Mesodermal cell (in vitro differentiated cells): Measurements from ENCODE around the gene CD300E. TPM values are rescaled to one million over a fixed set of nuclear protein-coding genes. Genes with fewer than 3 reads are reported as not detected.

ENCODE experiments used
- H3K27ac ChIP-seq: 2 replicates; pipeline ENCODE4 v1.7.0; 2013; ENCODE audit warnings: mild to moderate bottlenecking, low read depth, low read length, moderate library complexity; ENCODE audit not compliant: severe bottlenecking
- H3K36me3 ChIP-seq: 2 replicates; pipeline ENCODE4 v1.7.1; 2013; ENCODE audit warnings: mild to moderate bottlenecking, low read length, moderate library complexity; ENCODE audit not compliant: control insufficient read depth, insufficient read depth
- H3K4me1 ChIP-seq: one replicate; pipeline ENCODE4 v1.7.1; 2013; ENCODE audit warnings: mild to moderate bottlenecking, low read length; ENCODE audit not compliant: insufficient read depth, control insufficient read depth, poor library complexity, severe bottlenecking
- H3K4me3 ChIP-seq: 2 replicates; pipeline ENCODE4 v1.7.0; 2013; ENCODE audit warnings: low read length, control low read depth, mild to moderate bottlenecking; ENCODE audit not compliant: insufficient read depth, poor library complexity, severe bottlenecking; ENCODE audit errors: extremely low read depth
- H3K9me3 ChIP-seq: 2 replicates; pipeline ENCODE4 v1.7.1; 2013; ENCODE audit warnings: mild to moderate bottlenecking, low read length, moderate library complexity; ENCODE audit not compliant: control insufficient read depth
- WGBS, 2 experiments: methylation state at CpG; one replicate each; pipeline ENCODE4 v1.1.5; 2013; ENCODE audit warnings: missing lambda C conversion rate in 2 of 2; ENCODE audit not compliant: insufficient coverage in 2 of 2; 5-methylcytosine and 5-hydroxymethylcytosine counted together
- polyA plus RNA-seq, 2 experiments: library from polyadenylated mRNA; stranded (reverse); fragments of 50-300 nt; gene quantifications; one replicate each; pipeline ENCODE4 v1.2.3, GENCODE V29; 2013

Gene CD300E
- 1.4 TPM for polyA plus RNA-seq (2013, experiment 1 of 2)
- polyA plus RNA-seq (2013, experiment 2 of 2): 2.0 TPM

GRCh38 chr17:74623693-74624093 lies at the start of gene CD300E:
TSS of gene CD300E (minus strand) at chr17:74623738. CDS start at chr17:74623621, 117 bp downstream.
- 73 to 75% methylated on average over 5 of the region's 5 CpGs for WGBS, 2 experiments
- no peaks in the 10 kb centered on the region for H3K9me3 ChIP-seq

GRCh38 chr17:74671031-74671771 lies 47.7 kb upstream of the CD300E start:
- WGBS, 2 experiments: 6 to 8% methylated on average over 48 to 54 of the region's 57 CpGs
- Histone ChIP-seq H3K4me1 (peaks cover 2% of the 10 kb centered on the region), H3K36me3 (no peaks in the 10 kb centered on the region), H3K9me3 (no peaks in the 10 kb centered on the region), H3K4me3 (no peak overlapping the region), H3K27ac (no peak overlapping the region)

More at GRCh38 chr17:74623693-74624093, at the start of gene CD300E:
- Histone ChIP-seq H3K36me3 (no peaks in the 10 kb centered on the region), H3K27ac (no peak within 1 kb of the TSS), H3K4me3 (no peak within 1 kb of the TSS), H3K4me1 (no peaks in the 10 kb centered on the region)

GRCh38 chr17:74670329-74670728 lies 46.8 kb upstream of the CD300E start:
- Histone ChIP-seq H3K9me3 (no peaks in the 10 kb centered on the region), H3K27ac (no peak overlapping the region), H3K4me1 (no peaks in the 10 kb centered on the region), H3K36me3 (no peaks in the 10 kb centered on the region), H3K4me3 (no peak overlapping the region)
- 66 to 74% methylated on average over 4 to 5 of the region's 6 CpGs for WGBS, 2 experiments

GRCh38 chr17:74663561-74663960 lies 40.0 kb upstream of the CD300E start:
- H3K27ac ChIP-seq: no peak overlapping the region
- no peak overlapping the region for H3K4me3 ChIP-seq
- no CpG with 5 or more reads among the region's 3 CpGs for WGBS, 2 experiments
- H3K9me3 ChIP-seq: no peaks in the 10 kb centered on the region
- no peaks in the 10 kb centered on the region for H3K36me3 ChIP-seq
- no peaks in the 10 kb centered on the region for H3K4me1 ChIP-seq

GRCh38 chr17:74659889-74660288 lies 36.4 kb upstream of the CD300E start:
- H3K27ac ChIP-seq: no peak overlapping the region
- no peaks in the 10 kb centered on the region for H3K9me3 ChIP-seq
- no peaks in the 10 kb centered on the region for H3K4me1 ChIP-seq
- no CpG with 5 or more reads among the region's 4 CpGs for WGBS, 2 experiments
- no peaks in the 10 kb centered on the region for H3K36me3 ChIP-seq
- H3K4me3 ChIP-seq: no peak overlapping the region

GRCh38 chr17:74658620-74659019 lies 35.1 kb upstream of the CD300E start:
- WGBS, 2 experiments: 84% methylated on average over 4 to 5 of the region's 6 CpGs
- Histone ChIP-seq H3K9me3 (no peaks in the 10 kb centered on the region), H3K4me1 (no peaks in the 10 kb centered on the region)

GRCh38 chr17:74654742-74655141 lies 31.2 kb upstream of the CD300E start:
- Histone ChIP-seq H3K36me3 (no peaks in the 10 kb centered on the region), H3K9me3 (no peaks in the 10 kb centered on the region), H3K4me1 (no peaks in the 10 kb centered on the region), H3K4me3 (no peak overlapping the region), H3K27ac (no peak overlapping the region)
- WGBS, 2 experiments: 45 to 70% methylated on average over 3 of the region's 5 CpGs

More at GRCh38 chr17:74658620-74659019, 35.1 kb upstream of the CD300E start:
- Histone ChIP-seq H3K4me3 (no peak overlapping the region), H3K27ac (no peak overlapping the region), H3K36me3 (no peaks in the 10 kb centered on the region)

- H3K4me1 ChIP-seq: no peaks in the 10 kb centered on the region
- WGBS, 2 experiments: 82 to 90% methylated on average over 2 to 3 of the region's 3 CpGs
- no peaks in the 10 kb centered on the region for H3K9me3 ChIP-seq
- H3K4me3 ChIP-seq: no peak overlapping the region
- no peak overlapping the region for H3K27ac ChIP-seq
- no peaks in the 10 kb centered on the region for H3K36me3 ChIP-seq
These were observed 28.5 kb upstream of the CD300E start for GRCh38 chr17:74652020-74652419.

- Histone ChIP-seq H3K27ac (peak overlapping the region; percentile 36), H3K36me3 (no peaks in the 10 kb centered on the region), H3K4me3 (no peak overlapping the region), H3K4me1 (no peaks in the 10 kb centered on the region), H3K9me3 (no peaks in the 10 kb centered on the region)
- WGBS, 2 experiments: 71 to 94% methylated on average over 5 to 6 of the region's 6 CpGs
These were observed 26.4 kb upstream of the CD300E start for GRCh38 chr17:74649909-74650308.

GRCh38 chr17:74647871-74648672 lies 24.5 kb upstream of the CD300E start:
- H3K9me3 ChIP-seq: no peaks in the 10 kb centered on the region
- 65 to 78% methylated on average over 5 to 7 of the region's 9 CpGs for WGBS, 2 experiments
- no peak overlapping the region for H3K4me3 ChIP-seq
- H3K27ac ChIP-seq: peak overlapping the region; percentile 92
- H3K36me3 ChIP-seq: no peaks in the 10 kb centered on the region
- no peaks in the 10 kb centered on the region for H3K4me1 ChIP-seq
